ENCODE results near the gene DCLRE1C.
A peak's percentile ranks its signal among the peaks of the same experiment; 100 is the strongest.
"Not testable (repeated sequence)": the region's sequence is repeated elsewhere in the genome, so short reads cannot be mapped to it uniquely, and the experiment has no call there.

DCLRE1C gene

DNA sequence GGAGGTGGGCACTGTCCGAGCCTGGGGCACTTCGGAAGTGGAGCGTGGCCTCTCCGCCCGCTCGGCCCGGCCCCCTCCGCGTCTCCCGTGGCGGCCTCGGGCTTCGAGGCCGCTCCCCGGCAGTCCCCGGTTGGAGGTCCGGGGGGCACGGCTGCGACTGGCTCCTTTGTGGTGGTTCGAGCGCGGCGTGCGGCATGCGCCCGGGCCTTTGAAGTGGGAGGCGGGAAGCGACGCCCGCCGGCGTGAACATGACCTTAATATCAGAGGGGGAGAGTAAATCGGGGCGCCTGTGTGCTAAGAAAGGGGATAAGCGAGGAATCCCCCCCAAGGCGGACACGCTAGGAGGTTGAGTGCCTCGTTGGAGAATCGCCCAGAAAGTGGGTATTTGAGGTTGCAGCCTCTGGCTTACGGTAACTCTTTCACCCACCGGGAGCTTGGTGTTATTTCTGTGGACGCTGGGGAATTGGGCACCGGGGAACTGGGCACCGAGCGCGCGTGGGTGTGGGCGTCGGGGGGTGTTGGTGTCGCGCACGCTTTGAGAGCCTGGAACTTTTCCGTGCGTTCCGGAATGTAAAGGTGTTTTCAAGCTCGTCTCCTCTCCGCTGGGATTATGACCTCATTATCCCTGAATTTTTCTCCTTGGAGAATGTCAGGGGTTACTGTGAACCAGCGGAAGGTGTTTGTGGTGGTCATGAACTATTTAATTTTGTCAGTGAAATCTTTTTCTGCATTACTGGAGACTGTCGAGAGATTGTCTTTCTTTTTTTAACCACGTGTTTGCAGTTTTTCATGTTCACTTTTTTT lies 74.6 kb downstream of the DCLRE1C start:
- DNase-seq = peak; percentile 25 to 38

DNA sequence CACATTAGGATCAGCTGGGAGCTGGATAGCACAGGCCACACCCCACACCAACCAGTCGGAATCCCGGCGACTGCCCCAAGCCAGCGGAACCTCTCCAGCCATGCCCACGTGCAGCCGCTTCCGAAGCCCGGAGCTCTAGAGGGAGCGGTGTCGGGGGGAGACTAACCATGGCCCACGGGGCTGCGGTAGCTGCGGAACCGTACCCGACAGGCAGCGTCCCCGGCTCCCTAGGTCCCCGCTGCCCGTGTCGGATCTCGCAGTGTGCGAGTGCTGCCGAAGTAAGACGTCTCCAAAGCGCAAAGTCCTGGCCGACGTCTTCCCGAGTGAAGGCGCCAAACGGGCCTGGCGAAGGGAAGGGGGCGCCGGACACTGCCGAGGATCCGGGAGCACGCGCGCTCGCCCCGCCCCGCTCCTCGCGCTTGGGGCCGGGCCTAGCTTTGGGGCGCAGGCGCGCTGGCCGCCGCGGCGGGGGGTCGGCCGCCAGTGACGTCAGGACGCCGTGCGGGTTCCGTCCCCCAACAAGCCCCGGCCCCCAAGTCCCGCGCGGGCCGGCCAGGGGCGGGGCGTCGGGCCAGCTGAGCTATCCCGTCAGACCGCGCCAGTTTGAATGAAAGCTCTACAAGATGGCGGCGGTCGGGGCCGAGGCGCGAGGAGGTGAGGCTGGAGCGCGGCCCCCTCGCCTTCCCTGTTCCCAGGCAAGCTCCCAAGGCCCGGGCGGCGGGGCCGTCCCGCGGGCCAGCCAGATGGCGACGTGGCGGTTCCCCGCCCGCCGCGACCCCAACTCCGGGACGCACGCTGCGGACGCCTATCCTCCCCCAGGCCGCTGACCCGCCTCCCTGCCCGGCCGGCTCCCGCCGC lies 75.4 kb downstream of the DCLRE1C start, which contains the start of gene SUV39H2:
Gene SUV39H2 (plus strand): TSS at position 601 of the 858 bp plus-strand sequence. CDS start 23 bp downstream, at position 624.
- DNase-seq = peak; percentile 87 to 89

DNA sequence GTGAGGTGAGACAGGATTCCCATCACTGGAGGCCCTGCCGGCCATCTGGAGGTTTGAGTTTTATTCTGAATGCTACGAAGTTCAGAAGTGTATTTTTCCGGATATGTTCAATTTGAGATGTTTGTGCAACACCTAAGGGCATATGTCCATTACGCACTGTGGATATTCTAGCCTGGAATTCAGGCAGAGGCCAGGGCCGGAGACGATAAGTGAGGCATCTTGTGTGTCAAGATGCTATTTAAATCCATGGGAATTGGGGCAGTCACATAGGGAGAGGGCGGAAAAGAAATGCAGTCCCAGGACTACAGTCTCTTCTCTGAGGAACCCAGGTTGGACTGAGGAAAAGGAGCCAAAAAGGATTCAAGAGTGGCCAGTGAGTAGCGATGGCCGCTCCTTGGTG lies 77.1 kb downstream of the DCLRE1C start:
- DNase-seq = no peak

DNA sequence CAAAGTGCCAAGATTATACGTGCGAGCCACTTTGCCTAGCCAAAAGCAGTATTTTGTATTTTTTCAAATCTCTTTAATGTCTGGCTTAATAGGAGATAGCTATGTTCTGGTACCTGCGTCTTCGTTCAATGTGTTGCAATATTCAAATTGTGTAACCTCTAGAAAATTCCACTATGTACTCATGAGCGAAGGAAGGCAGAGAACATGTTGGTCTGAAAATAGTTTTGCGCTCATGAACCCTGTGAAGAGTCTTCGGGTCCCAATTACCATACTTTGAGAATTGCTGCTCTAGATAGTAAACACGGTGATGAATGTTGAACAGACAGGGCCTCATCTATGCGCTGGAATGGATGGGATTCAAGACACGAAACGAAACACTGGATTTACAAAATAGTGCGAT lies 78.0 kb downstream of the DCLRE1C start:
- no peak for DNase-seq

DNA sequence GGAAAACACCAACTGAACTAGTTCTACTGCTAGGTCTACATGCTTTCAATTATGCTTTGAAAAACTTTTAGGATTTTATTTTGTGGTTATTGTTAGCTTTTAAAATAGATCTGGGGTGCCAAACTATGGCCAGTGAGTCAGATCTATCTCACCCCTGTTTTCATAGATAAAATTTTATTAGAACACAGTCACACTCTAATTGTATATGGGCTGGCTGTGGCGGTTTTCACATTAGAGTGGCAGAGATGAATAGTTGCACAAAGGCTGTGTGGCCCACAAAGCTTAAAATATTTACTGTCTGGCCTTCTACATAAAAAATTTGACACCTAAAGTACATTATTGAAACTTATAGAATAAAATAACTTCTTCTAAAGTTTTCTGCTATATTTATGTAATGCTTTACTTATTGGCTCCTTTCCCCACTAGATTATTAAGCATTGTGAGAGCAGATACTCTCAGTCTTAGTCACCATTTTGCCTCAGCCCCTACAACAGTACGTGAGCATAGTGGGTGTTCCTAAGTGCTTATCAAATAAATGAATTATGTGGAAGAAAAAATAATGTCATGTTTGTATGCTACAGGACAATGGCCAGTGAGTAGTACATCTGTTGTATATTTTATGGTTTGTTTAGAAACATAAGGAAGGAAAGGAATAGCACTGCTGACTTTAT lies 80.7 kb downstream of the DCLRE1C start:
- no peak for DNase-seq

DNA sequence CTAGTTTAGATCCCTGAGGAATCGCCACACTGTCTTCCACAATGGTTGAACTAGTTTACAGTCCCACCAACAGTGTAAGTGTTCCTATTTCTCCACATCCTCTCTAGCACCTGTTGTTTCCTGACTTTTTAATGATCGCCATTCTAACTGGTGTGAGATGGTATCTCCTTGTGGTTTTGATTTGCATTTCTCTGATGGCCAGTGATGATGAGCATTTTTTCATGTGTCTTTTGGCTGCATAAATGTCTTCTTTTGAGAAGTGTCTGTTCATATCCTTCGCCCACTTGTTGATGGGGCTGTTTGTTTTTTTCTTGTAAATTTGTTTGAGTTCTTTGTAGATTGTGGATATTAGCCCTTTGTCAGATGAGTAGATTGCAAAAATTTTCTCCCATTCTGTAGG lies 89.0 kb downstream of the DCLRE1C start:
- not testable (repeated sequence) for DNase-seq

DNA sequence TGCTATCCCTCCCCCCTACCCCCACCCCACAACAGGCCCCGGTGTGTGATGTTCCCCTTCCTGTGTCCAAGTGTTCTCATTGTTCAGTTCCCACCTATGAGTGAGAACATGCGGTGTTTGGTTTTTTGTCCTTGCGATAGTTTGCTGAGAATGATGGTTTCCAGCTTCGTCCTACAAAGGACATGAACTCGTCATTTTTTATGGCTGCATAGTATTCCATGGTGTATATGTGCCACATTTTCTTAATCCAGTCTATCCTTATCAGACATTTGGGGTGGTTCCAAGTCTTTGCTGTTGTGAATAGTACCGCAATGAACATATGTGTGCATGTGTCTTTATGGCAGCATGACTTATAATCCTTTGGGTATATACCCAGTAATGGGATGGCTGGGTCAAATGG lies 89.4 kb downstream of the DCLRE1C start:
- not testable (repeated sequence) for DNase-seq

DNA sequence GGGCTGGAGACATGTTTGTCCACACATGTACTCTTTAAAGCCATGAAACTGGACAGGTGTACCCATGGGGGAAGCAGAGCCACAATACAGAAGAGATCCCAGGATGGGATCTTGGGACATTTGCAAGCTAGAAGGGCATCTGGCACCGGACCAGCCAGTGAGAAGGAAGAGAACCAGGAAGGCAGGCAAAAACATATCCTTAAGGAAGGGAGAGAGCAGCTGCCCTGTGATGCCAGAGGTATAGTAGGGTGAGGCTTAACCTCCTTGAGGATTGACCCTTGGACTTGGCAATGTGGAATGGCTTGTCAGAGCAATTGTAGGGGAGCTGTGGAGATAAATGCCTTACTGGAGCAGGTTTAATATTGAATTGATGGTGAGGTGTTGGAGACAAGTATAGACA lies 93.1 kb downstream of the DCLRE1C start:
- no peak for DNase-seq

DNA sequence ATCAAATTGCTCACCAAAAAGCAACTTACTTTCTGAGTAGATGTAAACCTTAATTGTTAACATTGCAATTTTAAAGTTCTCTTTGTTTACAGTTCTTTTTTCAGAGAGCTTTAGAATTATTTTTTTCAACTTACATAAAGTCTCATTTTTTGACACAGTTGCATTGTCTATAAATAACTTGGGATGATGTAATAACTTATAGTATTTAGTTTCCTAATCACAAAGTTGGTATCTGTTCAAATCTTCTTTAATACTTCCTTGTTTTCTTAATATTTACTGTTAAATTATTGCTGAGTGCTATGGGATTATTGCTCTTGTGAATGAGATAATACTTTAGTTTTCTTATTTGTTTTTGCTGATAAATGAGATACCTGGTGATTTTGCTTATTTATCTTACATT lies 94.1 kb downstream of the DCLRE1C start:
- DNase-seq = no peak

DNA sequence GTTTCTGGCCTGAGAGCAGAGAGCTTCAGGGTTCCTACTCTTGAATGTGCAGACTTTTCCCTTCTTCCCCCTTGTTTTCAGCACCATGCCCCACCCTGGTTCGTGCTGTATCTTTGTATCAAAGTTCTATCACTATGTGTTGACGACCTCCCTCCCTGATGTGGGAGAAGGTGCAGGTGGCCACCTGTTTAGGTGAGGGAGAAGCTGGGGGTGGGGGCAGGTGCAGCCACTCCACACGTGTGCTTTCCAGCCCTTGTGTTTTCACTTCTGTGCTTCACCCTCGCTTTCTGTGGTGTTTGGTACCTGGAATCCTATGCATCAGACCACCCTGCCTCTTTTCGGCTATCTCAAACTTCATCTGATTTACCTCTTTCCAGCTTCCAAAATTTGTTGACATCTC lies 94.9 kb downstream of the DCLRE1C start:
- DNase-seq = no peak

DNA sequence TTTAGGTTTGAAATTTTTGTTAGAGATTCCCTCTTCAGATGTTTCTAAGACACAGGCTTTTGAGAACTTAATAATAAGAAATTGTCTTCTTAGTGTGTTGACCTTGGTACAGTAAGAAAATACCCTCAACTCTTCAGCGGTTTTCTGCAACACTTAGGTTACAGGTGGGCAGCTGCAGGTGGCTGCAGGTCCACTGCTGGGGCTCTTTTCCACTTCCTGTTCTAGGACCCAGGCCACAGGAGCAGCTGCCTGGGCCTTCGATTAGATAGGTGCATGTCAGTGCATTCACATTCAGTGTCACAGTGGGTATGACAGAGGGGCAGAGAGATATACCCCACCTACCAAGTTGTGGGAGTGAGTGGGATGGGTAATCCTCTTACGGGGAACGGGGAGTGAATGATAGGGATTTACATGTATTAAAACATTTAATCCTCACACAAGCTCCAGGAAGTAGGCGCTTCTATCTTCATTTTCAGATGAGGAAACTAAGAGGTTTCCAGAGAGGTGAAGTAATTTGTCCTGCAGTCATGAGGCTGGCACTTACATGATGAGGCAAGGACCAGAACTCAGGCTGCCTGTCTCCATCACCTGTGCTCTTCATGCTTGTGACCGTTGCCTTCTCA lies 95.4 kb downstream of the DCLRE1C start:
- DNase-seq = no peak

DNA sequence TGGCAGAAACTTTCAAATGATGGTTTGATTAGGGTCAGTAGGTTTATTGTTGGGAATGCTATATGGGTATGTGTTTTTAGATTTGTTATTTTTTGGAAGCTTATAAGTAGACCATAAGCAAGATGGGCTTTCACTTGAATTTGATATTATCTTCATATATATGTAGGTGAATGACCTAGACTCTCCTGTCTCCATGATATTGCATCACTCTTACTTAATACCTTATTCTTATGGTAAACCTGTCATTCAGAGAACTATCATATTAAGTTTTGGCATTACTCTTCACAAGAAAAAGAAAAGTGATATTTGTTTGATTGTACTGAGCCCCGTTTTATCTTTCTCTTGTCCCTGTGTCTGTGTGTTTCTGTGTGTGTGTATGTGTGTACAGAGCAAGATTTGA lies 98.4 kb downstream of the DCLRE1C start:
- no peak for DNase-seq

DNA sequence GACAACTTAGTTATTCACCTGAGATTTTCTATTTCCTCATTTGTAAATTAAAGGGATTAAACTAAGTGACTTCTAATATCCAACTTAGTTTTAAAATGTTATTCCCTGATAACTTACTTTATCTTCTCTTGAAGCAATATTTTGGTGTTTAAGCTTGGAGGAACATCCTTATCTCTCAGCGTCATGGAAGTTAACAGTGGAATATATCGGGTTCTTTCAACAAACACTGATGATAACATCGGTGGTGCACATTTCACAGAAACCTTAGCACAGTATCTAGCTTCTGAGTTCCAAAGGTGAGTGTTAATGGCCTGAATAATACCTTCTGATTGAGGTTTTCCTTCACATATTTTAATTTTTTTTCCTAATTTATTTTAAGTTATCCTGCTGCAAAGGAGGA lies 101.7 kb downstream of the DCLRE1C start:
- DNase-seq = no peak
